Subcutaneous abdominal adipose tissue (tissue), 5 donors: ENCODE results near the gene CPNE6.
A peak's percentile ranks its signal among the peaks of the same experiment; 100 is the strongest.
"Not testable (repeated sequence)": the region's sequence is repeated elsewhere in the genome, so short reads cannot be mapped to it uniquely, and the experiment has no call there.

Experiments
- H3K27ac ChIP-seq: one replicate; pipeline ENCODE4 v1.7.0; 2013; ENCODE audit warnings: low read depth, mild to moderate bottlenecking, inconsistent platforms, low read length, moderate library complexity
- H3K27me3 ChIP-seq, 5 donors: one replicate each; pipeline ENCODE4 v1.7.0; 2013; ENCODE audit warnings: low read length in 5 of 5, inconsistent platforms in 1 of 5; ENCODE audit not compliant: control insufficient read depth in 5 of 5, insufficient read depth in 4 of 5
- H3K36me3 ChIP-seq, 5 donors: one replicate each; pipeline ENCODE4 v1.7.0; 2013; ENCODE audit warnings: low read length in 5 of 5; ENCODE audit not compliant: control insufficient read depth in 5 of 5, insufficient read depth in 5 of 5
- H3K4me1 ChIP-seq, 5 donors: one replicate each; pipeline ENCODE4 v1.7.0; 2013; ENCODE audit warnings: low read length in 5 of 5, mild to moderate bottlenecking in 3 of 5, moderate library complexity in 1 of 5; ENCODE audit not compliant: control insufficient read depth in 5 of 5, insufficient read depth in 5 of 5
- H3K4me3 ChIP-seq, 5 donors: one replicate each; pipeline ENCODE4 v1.7.0; 2013; ENCODE audit warnings: low read length in 5 of 5, low read depth in 1 of 5
- H3K9ac ChIP-seq, 5 donors: one replicate each; pipeline ENCODE4 v1.7.0; 2013; ENCODE audit warnings: low read length in 5 of 5, mild to moderate bottlenecking in 4 of 5, moderate library complexity in 3 of 5
- H3K9me3 ChIP-seq, 5 donors: one replicate each; pipeline ENCODE4 v1.7.0; 2013; ENCODE audit warnings: low read length in 5 of 5; ENCODE audit not compliant: control insufficient read depth in 5 of 5
- donor health status: healthy.
- donor health status: healthy.
- donor health status: healthy.
- donor health status: healthy.
- donor health status: healthy.

CPNE6 gene

GRCh38 chr14:24102357-24103048, 31.1 kb downstream of the CPNE6 start:
- Histone ChIP-seq H3K9me3 (no peaks in the 10 kb centered on the region), H3K4me1 (peaks cover 0 to 19% (median 17%) of the 10 kb centered on the region in 5 donors), H3K27ac (no peak overlapping the region), H3K36me3 (peaks cover 0 to 59% (median 34%) of the 10 kb centered on the region in 5 donors), H3K27me3 (no peaks in the 10 kb centered on the region), H3K9ac (no peak overlapping the region), H3K4me3 (no peak overlapping the region)

- no peak overlapping the region for H3K4me3 ChIP-seq
- no peaks in the 10 kb centered on the region for H3K27me3 ChIP-seq
- H3K4me1 ChIP-seq: peaks cover 0 to 19% (median 15%) of the 10 kb centered on the region in 5 donors
- no peak overlapping the region for H3K9ac ChIP-seq
- H3K36me3 ChIP-seq: peaks cover 0 to 53% (median 29%) of the 10 kb centered on the region in 5 donors
- no peak overlapping the region for H3K27ac ChIP-seq
- no peaks in the 10 kb centered on the region for H3K9me3 ChIP-seq
Observed at GRCh38 chr14:24103451-24103850, 32.1 kb downstream of the CPNE6 start.

GRCh38 chr14:24105609-24106239, 34.4 kb downstream of the CPNE6 start:
- Histone ChIP-seq H3K36me3 (peaks cover 0 to 31% (median 16%) of the 10 kb centered on the region in 5 donors), H3K9ac (peak overlapping the region in 1 of 5 donors; percentile 30), H3K4me1 (peaks cover 3 to 19% (median 16%) of the 10 kb centered on the region in 5 donors)
- not testable (repeated sequence) for H3K4me3 ChIP-seq, H3K27me3 ChIP-seq, H3K27ac ChIP-seq, H3K9me3 ChIP-seq

- H3K9ac ChIP-seq: no peak overlapping the region
- peaks cover 0 to 25% (median 14%) of the 10 kb centered on the region in 5 donors for H3K36me3 ChIP-seq
- no peak overlapping the region for H3K27ac ChIP-seq
- no peak overlapping the region for H3K4me3 ChIP-seq
- H3K4me1 ChIP-seq: peaks cover 3 to 24% (median 16%) of the 10 kb centered on the region in 5 donors
- no peaks in the 10 kb centered on the region for H3K27me3 ChIP-seq
- H3K9me3 ChIP-seq: no peaks in the 10 kb centered on the region
Observed at GRCh38 chr14:24106672-24107271, 35.4 kb downstream of the CPNE6 start.

- Histone ChIP-seq H3K9ac (no peak overlapping the region), H3K4me3 (no peak overlapping the region), H3K27me3 (no peaks in the 10 kb centered on the region), H3K27ac (no peak overlapping the region), H3K4me1 (peaks cover 3 to 27% (median 9%) of the 10 kb centered on the region in 5 donors), H3K9me3 (no peaks in the 10 kb centered on the region), H3K36me3 (peaks cover 0 to 13% (median 6%) of the 10 kb centered on the region in 5 donors)
Observed at GRCh38 chr14:24108336-24108874, 37.0 kb downstream of the CPNE6 start.

- Histone ChIP-seq H3K9me3 (no peaks in the 10 kb centered on the region), H3K36me3 (no peaks in the 10 kb centered on the region), H3K4me1 (peaks cover 3 to 33% (median 19%) of the 10 kb centered on the region in 5 donors), H3K4me3 (no peak overlapping the region), H3K27ac (peak overlapping the region; percentile 29), H3K9ac (no peak overlapping the region), H3K27me3 (no peaks in the 10 kb centered on the region)
Observed at GRCh38 chr14:24110060-24110459, 38.7 kb downstream of the CPNE6 start.

- peak overlapping the region; percentile 29 for H3K27ac ChIP-seq
- H3K9ac ChIP-seq: no peak overlapping the region
- H3K36me3 ChIP-seq: no peaks in the 10 kb centered on the region
Observed at GRCh38 chr14:24110523-24110922, 39.2 kb downstream of the CPNE6 start.

GRCh38 chr14:24113379-24113800, 42.0 kb downstream of the CPNE6 start:
- Histone ChIP-seq H3K27ac (peak overlapping the region; percentile 99), H3K9ac (peak overlapping the region; percentile 88 to 96 (median 93)), H3K9me3 (no peaks in the 10 kb centered on the region), H3K4me1 (peaks cover 7 to 51% (median 34%) of the 10 kb centered on the region in 5 donors), H3K4me3 (peak overlapping the region; percentile 90 to 96 (median 94)), H3K36me3 (peaks cover 0 to 15% (median 12%) of the 10 kb centered on the region in 5 donors), H3K27me3 (no peaks in the 10 kb centered on the region)

More at GRCh38 chr14:24110523-24110922, 39.2 kb downstream of the CPNE6 start:
- Histone ChIP-seq H3K4me1 (peaks cover 4 to 37% (median 23%) of the 10 kb centered on the region in 5 donors), H3K9me3 (no peaks in the 10 kb centered on the region), H3K27me3 (no peaks in the 10 kb centered on the region), H3K4me3 (no peak overlapping the region)

GRCh38 chr14:24113801-24114531, 42.6 kb downstream of the CPNE6 start:
- Histone ChIP-seq H3K4me3 (peak overlapping the region; percentile 90 to 96 (median 94)), H3K36me3 (peaks cover 0 to 21% (median 18%) of the 10 kb centered on the region in 5 donors), H3K27me3 (no peaks in the 10 kb centered on the region), H3K9ac (peak overlapping the region; percentile 88 to 96 (median 93)), H3K9me3 (no peaks in the 10 kb centered on the region), H3K4me1 (peaks cover 4 to 47% (median 32%) of the 10 kb centered on the region in 5 donors), H3K27ac (peak overlapping the region; percentile 99)
